HG02642 (cell line): ENCODE results near the gene TMTC1.
"Not testable (repeated sequence)": the region's sequence is repeated elsewhere in the genome, so short reads cannot be mapped to it uniquely, and the experiment has no call there.

Experiments
- ATAC-seq: cut with Tn5 transposase; IDR thresholded peaks from one replicate; pipeline ENCODE4 v1.9.1; 2021; ENCODE audit warnings: mild to moderate bottlenecking; ENCODE audit not compliant: unreplicated experiment, poor library complexity

The TMTC1 gene

GRCh38 chr12:29582677-29583272 lies 201.0 kb downstream of the TMTC1 start:
- ATAC-seq: no peak

DNA sequence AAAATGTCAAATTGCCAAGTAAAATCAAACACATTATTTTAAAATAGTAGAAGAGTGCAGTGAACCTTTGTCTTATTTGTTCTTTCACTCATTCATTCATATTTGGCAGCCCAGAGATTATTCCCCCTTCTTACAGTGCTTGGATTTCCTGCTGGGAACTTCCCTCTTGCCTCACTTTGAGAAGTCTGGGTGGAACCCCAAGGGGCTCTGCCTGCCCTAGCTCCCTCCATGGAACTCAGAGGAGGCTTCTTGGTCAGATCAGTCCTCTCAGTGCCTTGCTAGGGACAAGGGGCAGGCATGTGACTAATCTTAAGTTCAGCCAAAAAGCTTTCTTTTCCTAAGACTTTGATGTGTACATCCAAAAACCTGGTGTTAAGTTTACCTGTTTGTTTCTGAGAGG lies 201.6 kb downstream of the TMTC1 start:
- no peak for ATAC-seq

DNA sequence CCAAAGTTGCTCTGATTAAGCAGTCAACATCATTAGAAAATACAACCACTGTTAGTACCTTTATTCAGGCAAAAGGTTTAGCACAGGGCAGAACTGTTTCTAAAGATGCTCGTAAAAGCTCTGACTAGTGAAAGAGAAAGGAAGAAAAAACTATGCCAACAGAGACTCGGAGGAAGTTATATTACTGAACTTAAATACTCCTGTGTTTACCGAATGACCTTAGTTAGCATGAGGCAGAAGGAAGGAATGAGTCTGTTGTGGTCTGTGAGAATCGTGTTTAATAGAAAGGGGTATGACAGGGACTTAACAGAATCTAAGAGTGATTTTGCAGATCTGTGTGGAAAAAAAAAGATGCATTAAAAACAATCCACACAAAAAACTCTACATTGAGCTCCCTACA lies 202.1 kb downstream of the TMTC1 start:
- ATAC-seq: peak; percentile 47

- ATAC-seq: no peak
Observed at GRCh38 chr12:29580971-29581370, 202.8 kb downstream of the TMTC1 start.

GRCh38 chr12:29578731-29579130 lies 205.0 kb downstream of the TMTC1 start:
- ATAC-seq: no peak

DNA sequence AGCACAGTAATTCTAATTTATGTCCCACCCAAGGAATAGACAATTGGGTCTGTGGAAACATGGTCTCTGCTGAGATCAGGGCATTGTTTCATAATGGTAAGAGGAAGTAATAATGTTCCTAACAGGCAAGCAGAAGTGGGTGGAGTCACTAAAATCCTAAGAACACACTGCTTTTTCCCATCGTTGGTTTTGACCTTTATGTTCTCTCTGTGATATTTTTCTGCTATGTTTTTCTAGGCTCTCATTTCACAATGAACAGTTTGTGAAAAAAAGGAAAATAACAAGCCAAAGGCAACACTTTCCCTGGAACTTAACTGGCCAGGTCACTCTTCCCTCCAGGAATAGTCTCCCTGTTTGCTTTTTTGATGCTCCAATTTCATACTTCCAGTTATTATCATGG lies 205.7 kb downstream of the TMTC1 start:
- no peak for ATAC-seq

- ATAC-seq: no peak
Observed at GRCh38 chr12:29574500-29574899, 209.2 kb downstream of the TMTC1 start.

DNA sequence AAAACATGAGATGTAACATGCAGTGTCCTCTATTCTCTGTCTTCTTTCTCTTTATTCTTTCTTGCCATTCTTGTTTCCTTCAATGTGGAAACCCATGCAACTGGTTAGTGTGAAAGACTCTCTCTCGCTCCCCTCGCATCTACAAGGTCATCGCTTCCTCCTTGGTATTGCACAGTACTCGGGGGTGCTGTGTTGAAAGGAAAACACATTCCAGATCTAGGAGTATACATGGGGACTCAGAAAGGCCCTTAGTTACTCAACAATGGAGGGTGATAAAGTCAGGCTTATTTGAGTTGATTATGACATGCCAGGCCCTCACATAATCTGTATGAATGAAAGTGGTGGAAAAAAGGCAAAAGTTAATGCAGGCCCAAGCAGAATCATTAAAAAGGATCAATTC lies 210.8 kb downstream of the TMTC1 start:
- ATAC-seq: no peak

GRCh38 chr12:29572464-29572863 lies 211.3 kb downstream of the TMTC1 start:
- no peak for ATAC-seq

DNA sequence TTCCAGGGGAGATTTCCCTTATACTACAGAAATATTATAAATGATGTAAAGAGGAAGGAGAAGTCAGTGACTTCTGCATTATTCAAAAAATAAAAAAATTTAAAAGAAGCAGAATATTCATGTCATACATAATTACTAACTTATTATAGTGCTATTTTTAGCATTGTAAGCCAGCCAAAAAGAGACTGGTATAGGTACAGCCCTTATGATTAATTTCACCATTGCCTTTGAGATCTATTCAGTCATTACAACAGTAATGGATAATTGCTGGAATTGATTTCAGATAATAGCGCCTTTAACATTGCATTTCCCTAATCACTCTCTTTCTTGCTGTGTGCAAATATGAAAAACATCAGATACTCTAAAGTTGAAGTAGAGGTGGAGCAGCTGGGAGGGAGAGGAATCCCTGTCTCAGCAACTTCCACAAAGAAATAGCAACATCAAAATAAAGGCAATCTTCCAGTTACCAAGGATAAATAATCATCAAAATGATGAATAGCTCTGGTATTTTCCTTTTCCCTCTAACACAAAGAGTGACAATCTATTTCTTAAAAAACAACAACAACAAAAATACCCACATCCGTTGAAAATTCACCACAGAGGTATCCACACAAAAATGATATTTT lies 214.5 kb downstream of the TMTC1 start:
- ATAC-seq: no peak

DNA sequence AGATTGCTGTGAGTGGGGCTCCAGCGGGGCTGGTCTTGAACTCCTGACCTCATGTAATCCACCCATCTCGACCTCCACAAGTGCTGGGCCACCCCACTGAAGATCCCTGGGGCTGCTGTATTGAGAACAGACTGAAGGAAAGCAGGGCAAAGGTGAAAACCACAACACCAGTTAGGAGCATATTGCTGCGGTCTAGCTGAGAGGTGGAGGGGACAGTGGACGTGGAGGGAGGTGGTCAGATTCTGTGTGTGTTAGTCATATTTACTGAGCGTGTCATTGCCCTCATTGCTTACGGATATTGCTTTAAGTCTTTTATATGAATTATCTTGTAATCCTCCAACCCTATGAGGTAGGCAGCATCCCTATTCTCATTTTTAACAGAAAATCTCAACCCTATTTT lies 217.3 kb downstream of the TMTC1 start:
- no peak for ATAC-seq

DNA sequence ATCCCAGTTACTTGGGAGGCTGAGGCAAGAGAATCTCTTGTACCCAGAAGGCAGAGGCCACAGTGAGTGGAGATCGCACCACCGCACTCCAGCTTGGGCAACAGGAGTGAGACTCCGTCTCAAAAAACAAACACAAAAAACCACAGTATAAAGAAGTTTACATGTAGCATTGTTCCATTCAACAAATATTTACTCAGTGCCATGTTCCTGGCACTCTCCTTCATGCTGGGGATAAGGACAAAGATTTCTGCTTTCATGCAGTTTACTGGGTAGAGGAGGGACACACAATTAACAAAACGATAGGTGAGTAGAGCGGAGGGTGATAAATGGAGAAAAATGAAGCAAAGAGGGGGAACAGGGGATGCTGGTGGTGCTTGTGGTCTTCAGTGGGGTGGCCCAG lies 218.0 kb downstream of the TMTC1 start:
- no peak for ATAC-seq

DNA sequence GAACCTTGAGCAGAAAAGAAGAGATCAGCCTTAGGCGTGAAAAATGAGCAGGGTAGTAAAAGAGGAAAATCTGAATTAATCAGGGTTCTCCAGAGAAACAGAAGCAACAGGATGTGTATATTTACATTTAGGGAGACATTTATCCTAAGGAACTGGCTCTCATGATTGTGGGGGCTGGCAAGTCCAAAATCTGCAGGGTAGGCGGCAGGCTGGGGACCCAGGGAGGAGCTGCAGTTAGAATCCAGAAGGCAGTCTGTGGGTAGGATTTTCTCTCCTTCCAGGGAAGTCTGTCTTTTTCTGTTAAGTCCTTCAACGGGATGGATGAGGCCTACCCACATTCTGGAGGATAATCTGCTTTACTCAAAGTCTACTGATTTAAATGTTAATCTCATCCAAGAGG lies 218.8 kb downstream of the TMTC1 start:
- no peak for ATAC-seq

GRCh38 chr12:29563636-29564035 lies 220.1 kb downstream of the TMTC1 start:
- ATAC-seq: peak; percentile 68

- no peak for ATAC-seq
Observed at GRCh38 chr12:29563071-29563470, 220.7 kb downstream of the TMTC1 start.

GRCh38 chr12:29562110-29562804 lies 221.5 kb downstream of the TMTC1 start:
- ATAC-seq: no peak

DNA sequence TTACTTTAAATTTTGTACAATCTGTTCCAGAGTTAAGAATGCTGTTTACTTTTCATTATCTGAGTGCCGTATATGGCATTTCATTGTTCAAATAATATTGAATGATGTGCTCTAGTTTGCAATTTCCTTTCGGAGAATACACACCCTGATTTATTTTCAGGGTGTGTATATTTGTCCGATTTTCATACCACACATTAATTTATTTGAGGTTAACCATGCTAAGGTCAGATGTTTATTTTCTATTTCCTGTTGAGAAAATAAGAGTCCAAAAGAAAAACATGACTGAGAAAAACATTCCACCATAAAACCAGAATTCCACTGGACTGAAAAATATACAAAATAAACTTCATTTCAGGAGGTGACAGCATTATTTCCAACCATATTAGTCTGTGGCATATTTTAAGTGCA lies 222.1 kb downstream of the TMTC1 start:
- ATAC-seq: no peak

DNA sequence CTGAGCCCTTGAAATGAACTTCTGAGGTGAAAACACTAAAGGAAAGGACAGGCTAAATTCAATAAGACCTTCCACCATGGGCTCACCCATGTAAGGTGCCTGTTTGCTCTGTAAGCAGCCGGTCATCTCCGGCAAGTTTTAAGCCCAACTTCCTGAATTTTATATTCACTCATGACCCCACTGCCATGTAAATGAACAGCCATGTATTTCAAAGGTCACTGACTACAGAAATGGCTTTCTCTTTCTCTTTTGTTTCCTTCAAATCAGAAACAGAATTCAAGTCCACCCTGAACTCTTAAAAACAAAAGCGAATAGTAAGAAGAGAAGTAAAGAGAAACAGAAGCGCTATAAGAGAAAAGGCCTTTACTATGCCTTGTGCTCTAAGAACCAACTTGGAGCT lies 224.5 kb downstream of the TMTC1 start:
- no peak for ATAC-seq

- ATAC-seq: no peak
Observed at GRCh38 chr12:29556363-29556762, 227.4 kb downstream of the TMTC1 start.

DNA sequence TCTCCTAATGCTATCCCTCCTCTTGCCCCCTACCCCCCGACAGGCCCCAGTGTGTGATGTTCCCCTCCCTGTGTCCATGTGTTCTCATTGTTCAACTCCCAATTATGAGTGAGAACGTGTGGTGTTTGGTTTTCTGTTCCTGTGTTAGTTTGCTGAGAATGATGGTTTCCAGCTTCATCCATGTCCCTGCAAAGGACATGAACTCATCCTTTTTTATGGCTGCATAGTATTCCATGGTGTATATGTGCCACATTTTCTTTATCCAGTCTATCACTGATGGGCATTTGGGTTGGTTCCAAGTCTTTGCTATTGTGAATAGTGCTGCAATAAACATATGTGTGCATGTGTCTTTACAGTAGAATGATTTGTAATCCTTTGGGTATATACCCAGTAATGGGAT lies 228.3 kb downstream of the TMTC1 start:
- ATAC-seq: not testable (repeated sequence)

DNA sequence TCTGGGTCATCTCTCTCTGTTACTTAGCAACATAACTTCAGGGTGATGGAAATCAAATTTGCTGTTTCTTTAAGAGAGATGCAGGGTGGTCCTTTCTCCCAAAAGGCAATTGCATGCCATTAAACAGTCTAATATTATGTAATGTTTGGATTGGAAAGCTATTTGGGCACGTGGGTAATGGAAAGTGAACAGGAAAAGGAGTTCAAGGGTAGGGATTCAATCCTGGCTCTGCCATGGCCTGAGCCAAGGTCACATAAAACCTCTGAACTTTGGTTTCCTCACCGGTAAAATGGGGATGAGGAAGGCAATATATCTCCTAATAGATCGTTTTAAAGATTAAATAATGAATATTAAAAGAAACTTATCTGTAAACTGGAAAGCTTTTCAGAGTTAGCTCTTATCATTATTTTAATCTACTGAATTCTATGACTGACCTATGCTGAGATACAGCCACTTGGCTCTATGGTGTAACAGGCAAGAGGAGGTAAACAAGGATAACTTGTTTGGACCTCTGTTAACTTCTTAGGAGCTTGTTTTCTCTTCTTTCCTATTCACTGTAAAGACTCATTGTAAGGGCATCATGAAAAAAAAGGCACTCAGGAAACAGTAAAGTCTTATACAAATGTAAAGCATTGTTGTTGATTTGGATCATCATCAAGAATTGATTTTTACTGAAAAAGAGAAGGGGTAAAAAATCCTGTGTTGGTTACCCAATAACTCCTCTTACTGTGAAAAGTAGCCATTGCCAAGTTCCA lies 230.6 kb downstream of the TMTC1 start:
- ATAC-seq: no peak
